Ishikawa (cell line): ENCODE results near the gene ALDH1A3.

Source experiments
- CEBPB ChIP-seq: IDR thresholded peaks from 2 replicates; pipeline ENCODE4 v1.6.1; 2012
- CREB1 ChIP-seq: IDR thresholded peaks from 2 replicates; pipeline ENCODE4 v1.6.1; 2012; ENCODE audit warnings: low read depth
- EGR1 ChIP-seq: IDR thresholded peaks from 2 replicates; pipeline ENCODE4 v1.6.1; 2012
- EP300 ChIP-seq: IDR thresholded peaks from 2 replicates; pipeline ENCODE4 v1.6.1; 2012; ENCODE audit warnings: borderline replicate concordance
- FOXM1 ChIP-seq: IDR thresholded peaks from 2 replicates; pipeline ENCODE4 v1.6.1; 2012; ENCODE audit warnings: low read depth, borderline replicate concordance
- MAX ChIP-seq: IDR thresholded peaks from 2 replicates; pipeline ENCODE4 v1.6.1; 2012
- NFIC ChIP-seq: IDR thresholded peaks from 2 replicates; pipeline ENCODE4 v1.6.1; 2012
- RAD21 ChIP-seq: IDR thresholded peaks from 2 replicates; pipeline ENCODE4 v1.6.1; 2012; ENCODE audit warnings: low read depth
- REST ChIP-seq: IDR thresholded peaks from 2 replicates; pipeline ENCODE4 v1.6.1; 2012; ENCODE audit warnings: low read depth, mild to moderate bottlenecking
- TAF1 ChIP-seq: IDR thresholded peaks from 2 replicates; pipeline ENCODE4 v1.6.1; 2012; ENCODE audit warnings: low read depth, mild to moderate bottlenecking
- TCF12 ChIP-seq: IDR thresholded peaks from 2 replicates; pipeline ENCODE4 v1.6.1; 2012; ENCODE audit warnings: low read depth
- TEAD4 ChIP-seq: IDR thresholded peaks from 2 replicates; pipeline ENCODE4 v1.6.1; 2012
- USF1 ChIP-seq: IDR thresholded peaks from 2 replicates; pipeline ENCODE4 v1.6.1; 2012
- ZBTB7A ChIP-seq: IDR thresholded peaks from 2 replicates; pipeline ENCODE4 v1.6.1; 2012; ENCODE audit warnings: low read depth

GRCh38 chr15:100887211-100887913, 7.7 kb downstream of the ALDH1A3 start:
- TF ChIP-seq REST: no peak
- TF ChIP-seq TEAD4: no peak
- TF ChIP-seq TAF1: no peak
- TF ChIP-seq NFIC: no peak
- no peak for TF ChIP-seq EP300
- no peak for TF ChIP-seq FOXM1
- TF ChIP-seq RAD21: no peak
- TF ChIP-seq CEBPB: no peak
- no peak for TF ChIP-seq USF1
- no peak for TF ChIP-seq CREB1
- TF ChIP-seq EGR1: no peak
- TF ChIP-seq TCF12: no peak
- no peak for TF ChIP-seq MAX
- TF ChIP-seq ZBTB7A: no peak
